ENCODE measurements around the gene FAM32A.

FAM32A gene

DNA sequence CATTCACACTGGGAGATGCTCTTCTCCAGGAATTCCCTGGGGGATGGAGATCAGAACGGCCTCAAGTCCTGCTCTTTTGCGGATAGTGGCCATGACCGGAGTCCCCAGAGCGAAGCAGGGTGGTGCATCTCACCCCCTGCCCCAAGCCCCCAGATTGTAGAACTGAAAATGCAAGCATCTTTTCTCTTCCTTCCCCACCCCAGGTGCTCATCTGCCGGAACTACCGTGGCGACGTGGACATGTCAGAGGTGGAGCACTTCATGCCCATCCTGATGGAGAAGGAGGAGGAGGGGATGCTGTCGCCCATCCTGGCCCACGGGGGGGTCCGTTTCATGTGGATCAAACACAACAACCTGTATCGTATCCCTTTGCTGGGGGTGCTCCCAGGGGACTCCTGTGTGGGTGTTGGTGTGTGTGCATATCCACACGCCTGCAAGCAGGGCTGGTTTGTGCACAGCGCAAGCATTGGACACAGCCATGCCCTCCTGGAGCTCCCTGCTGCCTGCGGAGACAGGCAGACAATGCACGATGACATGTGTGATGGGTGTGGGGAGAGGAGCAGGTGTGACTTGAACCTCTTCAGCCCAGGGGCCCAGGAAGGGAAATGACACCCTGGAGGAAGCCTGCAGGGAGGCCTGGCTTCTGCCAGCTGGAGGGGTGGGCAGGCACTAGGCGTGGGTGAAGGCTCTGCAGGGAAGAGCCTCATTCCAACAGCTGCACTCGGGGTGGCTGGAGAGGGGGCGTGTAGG lies 18.2 kb downstream of the FAM32A start:
- DNase-seq = no peak

DNA sequence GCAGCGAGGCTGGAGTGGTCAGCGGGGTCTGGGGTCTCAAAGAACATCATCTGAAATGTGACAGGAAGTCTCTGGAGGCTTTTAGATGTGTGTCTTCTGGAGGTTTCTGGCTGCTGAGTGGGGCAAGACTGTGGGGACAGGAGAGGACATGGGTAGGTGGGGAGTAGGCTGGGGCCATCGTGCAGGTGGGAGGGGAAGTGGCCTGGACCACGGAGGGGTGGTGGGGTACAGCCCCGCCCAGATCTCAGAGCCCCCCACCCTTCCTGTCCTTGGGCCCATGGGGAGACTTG lies 18.7 kb downstream of the FAM32A start:
- no peak for DNase-seq

DNA sequence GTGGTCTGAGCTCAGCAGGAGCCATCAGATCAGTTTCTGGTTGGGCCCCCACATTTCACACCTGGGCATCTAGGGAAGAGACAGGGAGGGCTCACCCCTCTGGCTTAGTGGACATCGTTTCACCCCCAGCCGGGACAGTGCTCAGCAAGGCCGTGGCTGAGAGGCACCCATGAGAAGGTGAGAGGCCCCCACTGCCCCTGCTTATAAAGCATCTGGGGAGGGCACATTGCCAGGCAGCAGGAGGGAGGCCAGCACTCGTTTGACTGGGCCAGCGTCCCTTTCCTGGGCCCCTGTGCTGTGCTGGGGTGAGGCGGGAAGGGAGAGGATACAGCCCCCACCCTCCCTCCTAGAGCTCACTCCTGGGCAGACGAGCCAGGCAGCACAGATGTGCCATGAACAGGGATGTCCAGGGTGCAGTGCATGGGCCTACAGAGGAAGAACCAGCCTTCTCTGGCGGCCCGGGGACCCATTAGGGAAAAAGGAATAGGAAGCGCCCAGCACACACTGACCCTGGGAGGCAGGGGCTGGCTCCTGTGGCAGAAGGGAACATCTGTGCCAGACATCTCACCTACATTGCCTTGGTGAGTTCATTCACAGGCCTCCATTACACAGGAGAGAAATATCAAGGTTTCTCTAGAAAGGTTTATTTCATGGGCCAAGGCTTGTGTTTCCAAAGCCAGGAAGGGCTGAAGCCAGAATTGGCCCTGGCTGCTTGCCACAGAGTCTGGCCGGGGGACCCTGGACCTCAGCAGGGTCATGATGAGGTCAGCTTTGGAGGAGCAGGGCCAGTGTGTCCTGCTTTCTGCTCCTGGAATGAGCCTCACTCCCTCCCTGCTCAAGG lies 20.2 kb downstream of the FAM32A start:
- DNase-seq = no peak

DNA sequence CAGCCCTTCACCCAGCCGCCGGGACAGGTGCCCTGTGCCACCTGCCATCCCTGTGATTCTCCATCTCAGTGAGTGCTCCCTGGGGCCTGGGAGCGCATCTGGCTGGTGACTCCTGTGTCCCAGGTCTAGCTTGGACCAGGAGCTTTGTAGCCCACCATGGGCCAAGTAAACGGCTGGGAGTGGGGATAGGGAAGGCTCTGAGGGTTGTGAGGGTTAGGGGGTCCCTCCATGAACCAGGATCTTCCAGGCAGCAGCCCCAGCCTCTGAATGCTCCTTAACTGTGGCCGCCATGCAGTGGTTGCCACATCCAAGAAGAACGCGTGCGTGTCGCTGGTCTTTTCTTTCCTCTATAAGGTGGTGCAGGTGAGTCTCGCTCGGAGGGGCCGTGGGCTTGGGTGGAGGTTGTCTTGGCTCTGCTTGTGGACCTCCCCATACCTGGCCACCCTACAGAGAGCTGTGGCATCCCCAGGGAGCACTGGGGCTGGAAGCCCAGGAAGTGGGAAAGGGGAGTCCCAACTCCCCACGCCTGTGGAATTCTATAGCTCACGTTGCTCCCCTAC lies 20.9 kb downstream of the FAM32A start:
- no peak for DNase-seq

DNA sequence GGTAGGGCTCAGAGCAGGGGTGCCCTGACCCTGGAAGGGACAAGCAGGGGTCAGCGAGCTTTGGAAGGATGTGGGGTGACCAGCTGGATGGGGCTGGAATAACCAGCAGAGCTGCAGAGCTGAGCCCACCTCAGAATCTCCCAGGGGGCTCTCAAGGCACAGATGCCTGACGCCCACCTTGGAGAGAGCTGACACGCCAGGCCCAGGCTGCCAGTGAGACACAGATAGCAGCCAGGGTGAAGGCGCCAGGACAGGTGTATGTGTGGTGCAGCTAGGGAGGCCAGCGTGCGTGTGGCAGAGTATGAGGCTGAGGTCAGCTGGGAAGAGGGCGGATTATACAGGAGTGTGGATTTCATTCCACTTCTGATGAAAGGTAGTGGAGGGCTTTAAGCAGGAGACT lies 21.4 kb downstream of the FAM32A start:
- no peak for DNase-seq

DNA sequence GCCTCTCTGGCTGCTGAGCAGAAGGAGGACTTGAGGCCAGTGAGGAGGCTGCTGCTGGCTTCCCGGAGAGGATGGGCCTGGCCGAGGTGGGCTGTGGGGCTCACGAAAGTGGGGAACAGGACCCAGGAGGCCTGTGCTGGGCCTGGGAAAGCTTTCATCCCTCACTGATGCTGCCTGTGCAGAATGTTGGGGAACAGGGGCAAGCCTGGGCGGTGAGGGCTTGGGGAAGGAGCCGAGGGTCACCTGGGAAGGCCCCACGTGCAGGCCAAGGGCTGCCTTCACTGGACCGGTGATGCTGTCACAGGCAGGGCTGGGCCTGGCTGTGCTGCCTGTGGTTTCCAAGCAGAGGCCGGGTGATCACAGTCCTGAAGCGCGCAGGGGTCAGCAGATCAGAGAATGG lies 21.9 kb downstream of the FAM32A start:
- DNase-seq = no peak

DNA sequence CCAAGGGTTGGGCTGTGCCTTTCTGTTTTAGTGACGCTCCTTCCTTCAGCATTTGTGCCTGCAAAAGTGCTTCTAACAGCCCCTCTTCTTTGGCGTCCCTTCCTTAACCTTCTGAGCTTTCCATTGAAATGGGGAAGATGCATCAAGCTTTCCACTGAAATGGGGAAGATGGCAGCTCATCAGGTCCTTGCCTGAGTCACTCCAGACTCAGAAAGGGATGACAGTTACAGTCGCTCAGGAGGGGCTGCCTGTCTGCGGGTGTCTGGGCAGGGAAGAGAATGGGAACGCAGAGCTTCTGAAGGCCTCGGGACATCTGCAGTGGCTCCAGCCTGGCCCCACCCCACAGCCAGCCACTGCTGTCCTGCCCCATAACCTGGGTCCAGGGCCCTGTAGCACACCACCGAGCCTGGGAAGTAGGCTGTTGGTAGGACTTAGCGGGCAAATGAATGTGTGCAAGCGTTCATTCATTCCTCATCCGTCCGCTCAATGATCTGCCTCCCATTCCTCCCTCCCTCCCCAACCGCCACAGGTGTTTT lies 22.3 kb downstream of the FAM32A start:
- DNase-seq = no peak

DNA sequence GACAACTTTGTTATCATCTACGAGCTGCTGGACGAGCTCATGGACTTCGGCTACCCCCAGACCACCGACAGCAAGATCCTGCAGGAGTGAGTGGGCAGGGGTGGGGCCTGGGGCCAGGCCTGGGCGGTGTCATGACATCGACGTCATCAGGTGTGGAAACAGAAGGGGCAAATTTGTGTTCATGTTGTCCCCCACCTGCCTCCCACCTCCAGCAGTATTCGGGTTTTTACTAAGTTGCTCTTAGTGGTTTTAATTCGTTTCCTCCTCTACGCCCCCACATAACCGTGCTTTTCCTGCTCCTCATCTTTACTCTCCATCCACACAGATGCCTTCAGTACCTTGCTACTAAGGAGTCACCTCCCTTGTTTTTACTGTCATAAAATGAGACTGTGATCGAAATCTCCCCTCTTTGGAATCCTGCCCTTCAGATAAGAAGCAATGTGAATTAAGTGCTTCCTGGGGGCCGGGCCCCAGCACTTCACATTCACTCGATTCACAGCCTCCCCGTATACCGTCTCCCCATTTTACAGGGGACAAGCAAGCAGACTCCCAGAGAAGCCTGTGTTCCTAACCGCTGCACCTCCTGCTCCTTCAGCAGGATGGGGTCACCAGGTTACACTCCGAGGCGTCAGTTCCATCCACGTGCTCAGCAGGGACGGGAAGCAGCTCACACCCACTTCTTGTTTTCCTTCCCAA lies 23.0 kb downstream of the FAM32A start:
- no peak for DNase-seq

DNA sequence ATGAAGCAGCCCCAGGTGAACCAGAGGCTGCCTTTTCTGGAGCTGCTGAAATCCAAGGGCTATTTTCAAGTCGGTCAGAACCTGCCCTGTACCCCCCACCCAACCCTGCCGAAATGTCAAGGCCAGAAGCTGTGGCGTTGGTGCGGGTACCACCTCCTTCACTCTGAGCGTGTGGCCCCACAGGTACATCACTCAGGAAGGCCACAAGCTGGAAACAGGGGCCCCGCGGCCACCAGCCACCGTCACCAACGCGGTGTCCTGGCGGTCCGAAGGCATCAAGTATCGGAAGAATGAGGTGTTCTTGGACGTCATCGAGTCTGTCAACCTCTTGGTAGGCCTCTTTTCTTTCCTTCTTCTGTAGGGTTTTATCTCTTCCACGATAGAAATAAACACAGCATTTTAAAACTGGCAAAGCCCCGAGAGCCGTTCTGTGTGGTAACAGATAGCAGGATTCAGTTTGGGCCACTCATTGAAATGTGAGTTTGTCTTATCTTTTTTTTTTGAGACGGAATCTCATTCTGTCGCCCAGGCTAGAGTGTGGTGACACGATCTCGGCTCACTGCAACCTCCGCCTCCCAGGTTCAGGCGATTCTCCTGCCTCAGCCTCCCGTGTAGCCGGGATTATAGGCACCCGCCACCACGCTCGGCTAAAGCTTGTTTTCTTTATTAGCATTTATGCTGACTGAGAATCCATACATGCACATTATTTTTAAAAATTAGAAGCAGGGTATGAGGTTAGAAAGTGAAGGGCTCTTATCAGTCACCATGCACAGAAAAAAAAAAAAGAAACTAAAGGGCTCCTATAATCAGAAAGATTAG lies 23.8 kb downstream of the FAM32A start:
- no peak for DNase-seq

DNA sequence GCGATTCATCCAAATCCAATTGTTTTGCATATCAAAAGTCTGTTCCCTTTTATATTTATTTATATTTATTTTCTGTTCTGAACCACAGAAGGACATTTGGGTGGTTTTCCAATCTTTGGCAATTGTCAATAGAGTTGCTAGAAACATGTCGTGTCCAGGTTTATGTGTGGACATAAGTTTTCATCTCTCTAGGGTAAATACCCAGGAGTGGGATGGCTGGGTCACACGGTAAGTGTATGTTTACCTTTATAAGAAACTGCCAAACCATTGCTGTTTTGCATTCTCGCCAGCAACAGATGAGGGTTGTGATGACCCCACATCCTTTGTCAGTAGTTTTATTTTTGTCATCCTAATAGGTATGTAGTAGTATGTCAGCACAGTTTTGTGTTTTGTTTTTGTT lies 25.0 kb downstream of the FAM32A start:
- DNase-seq = no peak

DNA sequence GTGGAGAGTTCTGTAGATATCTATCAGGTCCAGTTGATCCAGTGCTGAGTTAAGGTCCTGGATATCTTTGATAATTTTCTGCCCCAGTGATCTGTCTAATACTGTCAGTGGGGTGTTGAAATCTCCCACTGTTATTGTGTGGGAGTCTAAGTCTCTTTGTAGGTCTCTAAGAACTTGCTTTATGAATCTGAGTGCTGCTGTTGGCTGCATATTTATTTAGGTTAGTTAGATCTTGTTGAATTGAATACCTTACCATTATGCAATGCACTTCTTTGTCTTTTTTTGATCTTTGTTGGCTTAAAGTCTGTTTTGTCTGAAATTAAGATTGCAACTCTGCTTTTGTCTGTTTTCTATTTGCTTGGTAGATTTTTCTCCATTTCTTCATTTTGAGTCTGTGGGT lies 27.9 kb downstream of the FAM32A start:
- no peak for DNase-seq

DNA sequence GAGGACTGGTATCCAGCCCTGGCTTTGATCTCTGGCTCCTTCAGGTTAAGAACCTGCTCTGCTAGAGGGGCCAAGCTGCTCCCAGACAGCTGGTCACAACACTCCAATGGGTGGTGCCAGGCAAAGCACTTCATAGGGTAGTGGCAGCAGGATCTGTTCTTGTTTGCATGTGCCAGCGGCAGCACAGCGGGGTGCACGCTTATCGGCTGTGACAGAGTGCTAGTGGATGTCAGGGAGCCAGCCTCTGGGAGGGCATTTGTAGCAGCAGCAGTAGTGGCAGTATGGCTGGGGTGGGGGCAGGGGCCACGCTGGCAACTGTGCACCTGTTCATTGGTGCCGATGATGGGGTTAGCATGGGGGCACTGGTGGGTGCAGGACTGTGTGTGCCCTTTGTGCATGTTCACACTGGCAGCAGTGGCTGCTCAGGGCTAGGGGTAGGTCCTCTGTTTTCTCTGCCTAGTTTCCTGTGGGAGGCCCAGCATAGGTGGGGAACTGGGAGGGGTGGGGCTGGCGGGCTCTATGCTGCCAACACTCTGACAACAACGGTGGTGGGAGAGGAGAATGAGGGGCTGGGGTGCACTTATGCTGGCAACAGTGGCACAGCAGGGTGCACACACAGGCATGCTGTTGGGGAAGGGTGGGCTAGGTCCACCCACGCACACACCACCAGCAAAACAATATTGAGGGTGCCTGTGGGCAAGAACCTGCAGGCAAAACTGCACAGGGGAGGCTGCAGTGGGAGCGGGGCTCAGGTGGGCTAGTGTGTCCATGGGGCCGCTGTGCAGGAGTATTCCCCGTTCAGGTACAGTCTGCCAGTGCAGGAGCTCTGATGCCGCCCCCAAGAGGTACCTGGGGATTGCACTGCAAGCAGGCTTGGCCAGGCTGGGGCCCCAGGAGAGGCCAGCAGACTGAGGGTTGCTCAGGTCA lies 31.8 kb downstream of the FAM32A start:
- DNase-seq = no peak

DNA sequence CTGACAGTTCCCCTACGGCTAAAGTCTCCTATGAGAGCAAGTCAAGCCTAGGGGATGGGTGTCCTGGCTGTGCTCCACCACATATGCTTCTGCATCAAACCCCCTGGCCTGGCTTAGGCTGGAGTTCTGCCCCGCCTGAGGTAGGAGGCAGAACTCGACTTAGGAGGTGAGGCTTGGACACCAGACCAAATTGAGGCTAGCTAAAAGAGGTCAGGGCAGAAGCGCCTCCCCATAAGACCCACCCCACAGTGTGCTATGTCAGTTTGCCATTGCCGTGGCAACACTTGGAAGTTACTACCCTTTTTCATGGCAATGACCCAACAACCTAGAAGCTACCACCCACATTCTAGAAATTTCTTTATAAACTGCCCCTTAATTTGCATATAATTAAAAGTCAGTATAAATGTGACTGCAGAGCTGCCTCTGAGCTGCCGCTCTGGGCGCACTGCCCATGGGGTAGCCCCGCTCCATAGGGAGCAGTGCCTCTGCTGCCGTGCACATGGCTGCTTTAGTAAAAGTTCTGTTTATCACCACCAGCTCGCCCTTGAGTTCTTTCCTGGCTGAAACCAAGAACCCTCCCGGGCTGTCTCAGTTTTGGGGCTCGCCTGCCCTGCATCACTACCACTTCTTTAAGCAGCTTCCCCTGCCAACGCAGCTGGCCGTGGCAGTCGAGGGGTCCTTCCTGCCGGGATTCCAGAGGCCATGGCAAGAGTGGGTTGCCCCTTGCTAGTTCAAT lies 32.7 kb downstream of the FAM32A start:
- no peak for DNase-seq

DNA sequence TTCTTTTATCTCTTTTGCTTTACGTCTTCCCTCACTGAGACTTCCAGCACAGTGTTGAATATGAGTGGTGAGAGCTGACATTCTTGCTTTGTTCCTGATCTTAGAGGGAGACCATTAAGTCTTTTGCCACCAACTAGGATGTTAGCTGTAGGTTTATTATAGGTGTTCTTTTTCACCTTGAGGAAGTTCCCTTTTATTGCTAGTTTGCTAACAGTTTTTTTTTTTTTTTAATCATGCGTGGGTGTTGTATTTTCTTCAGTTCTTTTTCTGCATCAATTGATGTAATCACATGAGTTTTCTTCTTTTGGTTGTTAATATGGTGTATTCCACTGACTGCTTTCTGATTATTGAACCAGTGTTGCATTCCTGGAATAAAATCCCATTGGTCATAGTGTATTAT lies 33.6 kb downstream of the FAM32A start:
- DNase-seq = no peak

DNA sequence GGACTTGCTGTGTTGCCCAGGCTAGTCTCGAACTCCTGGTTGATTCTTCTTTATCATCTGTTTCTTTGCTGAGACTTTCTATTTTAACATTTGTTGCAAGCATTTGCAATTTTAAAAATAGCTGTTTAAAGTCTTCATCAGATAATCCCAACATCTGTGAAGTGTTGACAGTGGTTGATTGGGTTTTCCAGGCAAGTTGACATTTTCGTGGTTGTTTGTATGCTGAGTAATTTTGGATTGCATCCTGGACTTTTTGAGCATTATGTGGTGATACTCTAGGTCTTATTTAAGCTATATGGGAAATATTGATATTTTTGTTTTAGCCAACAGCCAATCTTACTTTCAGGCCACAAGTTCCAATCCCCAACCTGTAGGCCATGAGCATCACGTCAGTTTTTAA lies 37.6 kb downstream of the FAM32A start:
- DNase-seq = no peak

DNA sequence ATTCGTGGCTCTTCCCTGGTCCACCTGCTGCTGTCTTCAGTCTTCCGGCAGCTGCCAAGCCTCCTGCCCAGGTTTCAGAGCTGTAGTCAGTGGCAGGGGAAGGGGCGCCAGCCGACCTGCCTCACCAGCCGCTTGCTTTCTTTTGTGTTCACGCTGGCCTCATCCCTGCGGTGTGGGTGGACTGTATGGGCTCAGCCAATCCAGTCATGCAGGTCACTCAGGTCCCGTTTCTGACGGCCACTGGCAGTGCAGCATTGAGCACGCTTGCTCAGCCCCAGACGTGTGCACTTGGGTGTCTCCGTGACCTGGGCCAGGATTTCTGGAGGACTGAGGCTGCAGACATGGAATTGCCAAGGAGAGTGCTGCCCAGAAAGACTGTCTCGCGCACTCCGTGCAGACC lies 38.5 kb downstream of the FAM32A start:
- no peak for DNase-seq

DNA sequence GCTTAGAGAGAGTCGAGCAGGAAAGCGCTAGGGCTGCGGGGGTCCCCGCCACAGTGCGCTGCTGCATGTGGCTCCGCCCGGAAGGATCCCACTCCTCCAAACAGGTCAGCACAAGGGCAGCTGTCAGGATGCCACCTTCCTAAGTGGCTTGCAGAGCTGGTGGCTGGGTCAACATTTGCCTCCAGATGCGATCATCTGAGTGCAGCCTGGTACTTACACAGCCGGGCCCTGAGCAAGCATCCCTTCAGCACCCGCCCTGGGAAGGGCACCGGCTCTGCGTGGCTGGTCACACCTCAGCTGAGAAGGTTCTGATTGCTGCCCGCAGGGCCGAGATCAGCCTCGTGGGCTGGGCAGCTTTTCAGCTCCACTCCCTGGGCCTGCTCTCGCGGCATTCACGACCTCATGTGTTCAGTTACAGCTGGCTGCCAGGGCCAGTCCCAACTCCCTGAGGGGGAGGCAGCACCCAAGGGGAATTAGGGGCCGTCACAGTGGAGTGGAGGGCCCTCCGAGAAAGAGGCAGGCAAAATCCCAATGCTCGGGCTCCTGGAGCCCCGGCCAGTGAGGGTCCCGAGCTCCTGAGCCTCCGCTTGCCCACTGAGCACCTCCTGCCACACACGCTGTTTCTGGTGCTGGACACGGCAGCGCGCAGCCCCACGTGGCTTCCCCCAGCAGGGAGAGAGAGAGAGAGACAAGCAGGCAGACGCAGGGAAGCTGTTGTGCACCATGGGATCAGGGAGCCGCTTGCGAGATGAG lies 39.3 kb downstream of the FAM32A start:
- DNase-seq = no peak

DNA sequence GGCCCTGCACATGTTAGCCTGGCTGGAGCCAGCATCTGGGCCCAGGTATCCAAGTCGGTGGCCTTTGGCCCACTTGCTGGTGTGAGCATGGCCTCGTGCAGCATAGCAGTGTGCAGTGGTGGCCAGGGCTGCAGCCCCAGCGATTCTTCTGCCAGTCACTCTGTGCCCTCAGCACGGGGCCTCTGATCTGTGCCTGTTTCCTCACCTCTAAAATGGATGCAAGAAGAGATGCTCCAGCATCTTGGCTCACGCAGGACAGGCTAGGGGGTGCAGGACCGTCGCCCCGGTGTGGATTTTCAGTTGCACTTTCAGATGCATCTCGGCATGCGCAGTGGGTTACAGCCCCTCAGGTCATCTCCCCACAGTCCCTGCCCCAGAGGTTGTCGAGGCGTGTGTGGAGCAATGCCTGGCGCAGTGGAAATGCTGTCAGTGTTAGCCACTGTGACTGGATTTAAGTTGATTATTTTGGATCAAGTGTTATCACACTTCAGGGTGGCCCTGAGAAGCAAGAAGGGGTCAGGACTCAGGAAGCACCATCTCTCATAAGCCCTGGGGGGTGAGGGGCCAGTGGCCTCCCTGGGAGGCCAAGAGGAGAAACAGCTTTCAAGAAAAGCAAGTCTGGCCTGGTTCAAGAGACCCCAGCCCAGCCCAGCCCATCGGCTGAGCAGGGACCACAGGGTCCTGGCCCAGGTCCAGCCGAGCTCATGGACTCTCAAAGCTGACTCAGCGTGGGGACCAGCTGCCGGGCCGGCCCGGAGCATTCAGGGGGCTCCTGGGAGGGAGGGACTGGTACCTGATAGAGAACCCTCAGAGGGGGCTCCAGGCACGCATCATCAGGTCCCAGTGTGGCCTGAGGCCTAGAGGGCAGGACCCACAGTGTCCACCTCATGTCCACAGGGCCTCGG lies 40.3 kb downstream of the FAM32A start:
- DNase-seq = no peak

DNA sequence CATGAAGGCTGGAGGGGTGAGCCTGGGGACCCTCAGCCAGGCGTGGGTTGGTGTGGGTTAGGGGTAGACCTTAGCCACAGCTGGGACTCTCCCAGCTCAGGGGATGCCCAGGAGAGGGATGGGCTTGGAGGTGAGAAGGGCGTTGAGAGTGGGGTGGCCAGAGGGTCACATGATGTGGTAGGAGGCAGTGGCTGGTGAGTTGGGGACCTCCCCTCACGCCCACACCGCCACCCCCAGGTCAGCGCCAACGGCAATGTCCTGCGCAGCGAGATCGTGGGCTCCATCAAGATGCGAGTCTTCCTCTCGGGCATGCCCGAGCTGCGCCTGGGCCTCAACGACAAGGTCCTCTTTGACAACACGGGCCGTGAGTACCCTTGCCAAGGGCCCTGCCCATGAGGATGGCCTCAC lies 41.0 kb downstream of the FAM32A start:
- no peak for DNase-seq
